A549 (cell line): ENCODE data around the gene HACD1.

ENCODE experiments used
- CEBPB ChIP-seq, 2 experiments: fragments of >200 bp in 1 of 2; sonication (Bioruptor Twin) in 1 of 2; formaldehyde crosslinking in 1 of 2; IDR thresholded peaks; 2 replicates each; pipeline ENCODE4 v1.6.1; 2012 to 2016
- CTCF ChIP-seq: fragments of >200 bp; sonication (Bioruptor Twin); formaldehyde crosslinking; IDR thresholded peaks from 3 replicates; pipeline ENCODE4 v1.5.1; 2016
- EHMT2 ChIP-seq: fragments of 200-600 bp; sonication (generic); IDR thresholded peaks from 2 replicates; pipeline ENCODE4 v1.6.1; 2016; ENCODE audit warnings: antibody characterized with exemption, low read depth, mild to moderate bottlenecking, moderate library complexity
- ELK1 ChIP-seq: fragments of 150-350 bp; IDR thresholded peaks from 2 replicates; pipeline ENCODE4 v1.6.1; 2014; ENCODE audit warnings: low read depth, mild to moderate bottlenecking, low read length
- EP300 ChIP-seq, 2 experiments: fragments of >200 bp; sonication (Bioruptor Twin); formaldehyde crosslinking; IDR thresholded peaks; 2 replicates in 1 of 2; 3 replicates in 1 of 2; pipeline ENCODE4 v1.6.1; 2016 to 2017
- MYC ChIP-seq: IDR thresholded peaks from 2 replicates; pipeline ENCODE4 v1.6.1; 2012; ENCODE audit warnings: mild to moderate bottlenecking, inconsistent platforms, low read length, improper control_type of control experiment, borderline replicate concordance
- POLR2A ChIP-seq: IDR thresholded peaks from 2 replicates; pipeline ENCODE4 v1.6.1; 2012; ENCODE audit warnings: mild to moderate bottlenecking, low read length
- RAD21 ChIP-seq, 2 experiments: fragments of >200 bp in 1 of 2; sonication (Bioruptor Twin) in 1 of 2; formaldehyde crosslinking in 1 of 2; IDR thresholded peaks in 1 of 2; conservative IDR thresholded peaks in 1 of 2; 2 replicates in 1 of 2; 3 replicates in 1 of 2; pipeline ENCODE4 v1.6.1; 2012 to 2018; ENCODE audit warnings: inconsistent platforms in 1 of 2
- RCOR1 ChIP-seq: fragments of 150-350 bp; IDR thresholded peaks from 2 replicates; pipeline ENCODE4 v1.6.1; 2014; ENCODE audit warnings: antibody characterized with exemption, low read length, low read depth
- REST ChIP-seq: fragments of 200-600 bp; sonication (generic); IDR thresholded peaks from 2 replicates; pipeline ENCODE4 v1.6.1; 2016; ENCODE audit warnings: antibody characterized with exemption, mild to moderate bottlenecking, moderate library complexity

- TF ChIP-seq CTCF = no peak
- no peak for TF ChIP-seq MYC
- TF ChIP-seq RAD21 (conservative IDR thresholded peaks at IDR 0.05 in 1 of 2, IDR thresholded peaks at IDR 0.05 in 1 of 2) = no peak
- TF ChIP-seq EHMT2 = no peak
- TF ChIP-seq RCOR1 = no peak
- no peak for TF ChIP-seq POLR2A
- TF ChIP-seq EP300 (IDR thresholded peaks at IDR 0.05) = no peak
- TF ChIP-seq CEBPB (IDR thresholded peaks at IDR 0.05) = no peak
- TF ChIP-seq ELK1 = no peak
- TF ChIP-seq REST = no peak
Observed at GRCh38 chr10:17655567-17656146, 38.5 kb upstream of the HACD1 start.
